Esophagus (tissue), 2 donors: ENCODE results near the gene SREK1. TPM values are rescaled to one million over a fixed set of nuclear protein-coding genes. Genes with fewer than 3 reads are reported as not detected.
"Not testable (repeated sequence)": the region's sequence is repeated elsewhere in the genome, so short reads cannot be mapped to it uniquely, and the experiment has no call there.

ENCODE experiments used
- H3K27ac ChIP-seq, 2 donors: one replicate each; pipeline ENCODE4 v1.5.1; 2013; ENCODE audit warnings: low read depth in 2 of 2, mild to moderate bottlenecking in 2 of 2, inconsistent platforms in 1 of 2, low read length in 1 of 2, moderate library complexity in 1 of 2
- H3K27me3 ChIP-seq, 2 donors: one replicate each; pipeline ENCODE4 v1.6.1; 2013; ENCODE audit warnings: low read length in 2 of 2, control low read depth in 1 of 2, mild to moderate bottlenecking in 1 of 2; ENCODE audit not compliant: insufficient read depth in 2 of 2, control insufficient read depth in 1 of 2
- H3K36me3 ChIP-seq, 2 donors: one replicate each; pipeline ENCODE4 v1.6.1; 2013; ENCODE audit warnings: low read length in 1 of 2; ENCODE audit not compliant: control insufficient read depth in 2 of 2, insufficient read depth in 2 of 2
- H3K4me1 ChIP-seq, 2 donors: one replicate each; pipeline ENCODE4 v1.6.1; 2013; ENCODE audit warnings: low read length in 1 of 2; ENCODE audit not compliant: control insufficient read depth in 2 of 2, insufficient read depth in 2 of 2
- H3K4me3 ChIP-seq, 2 donors: one replicate each; pipeline ENCODE4 v1.5.1; 2013; ENCODE audit warnings: low read length in 2 of 2, mild to moderate bottlenecking in 2 of 2, low read depth in 1 of 2, moderate library complexity in 1 of 2
- H3K9me3 ChIP-seq, 2 donors: one replicate each; pipeline ENCODE4 v1.6.1; 2013; ENCODE audit warnings: mild to moderate bottlenecking in 2 of 2, low read depth in 1 of 2, low read length in 1 of 2, moderate library complexity in 1 of 2; ENCODE audit not compliant: control insufficient read depth in 2 of 2, insufficient read depth in 1 of 2
- WGBS, 2 donors: extraction: QIAGEN DNeasy Blood & Tissue Kit; methylation state at CpG; one replicate each; pipeline ENCODE4 v1.1.7; 2013; 5-methylcytosine and 5-hydroxymethylcytosine counted together
- polyA plus RNA-seq, 2 donors: library from polyadenylated mRNA; stranded (reverse); fragments of 200-250 nt; gene quantifications; one replicate each; pipeline ENCODE4 v1.2.3, GENCODE V29; 2013
- donor health status: healthy with polysubstance abuse.
- donor health status: Bipolar disorder and iron deficiency.

The SREK1 gene
- polyA plus RNA-seq, result 10 to 100 TPM; 17.6 to 41.8 TPM

- Histone ChIP-seq H3K4me1 (no peaks in the 10 kb centered on the region), H3K27me3 (no peaks in the 10 kb centered on the region), H3K27ac (peak within 1 kb of the TSS; percentile 99 to 100), H3K9me3 (no peaks in the 10 kb centered on the region), H3K36me3 (no peaks in the 10 kb centered on the region), H3K4me3 (peak within 1 kb of the TSS; percentile 73 to 96)
- WGBS, 2 donors, result 0 to 1% methylated on average over 85 to 86 of the region's 86 CpGs
Measured at GRCh38 chr5:66144074-66144833, at the start of gene SREK1. Gene SREK1 (plus strand): TSS chr5:66144300. CDS start chr5:66144377, 77 bp downstream.

GRCh38 chr5:66100851-66101250, 43.2 kb upstream of the SREK1 start:
- Histone ChIP-seq H3K27me3 (no peaks in the 10 kb centered on the region), H3K4me3 (no peak overlapping the region), H3K4me1 (no peaks in the 10 kb centered on the region), H3K9me3 (peaks cover 2 to 12% of the 10 kb centered on the region in 2 donors), H3K36me3 (no peaks in the 10 kb centered on the region), H3K27ac (no peak overlapping the region)
- WGBS, 2 donors, result 97 to 98% methylated on average over 2 of the region's 2 CpGs

- Histone ChIP-seq H3K9me3 (no peaks in the 10 kb centered on the region), H3K27me3 (no peaks in the 10 kb centered on the region), H3K4me3 (no peak overlapping the region), H3K4me1 (no peaks in the 10 kb centered on the region), H3K36me3 (no peaks in the 10 kb centered on the region), H3K27ac (no peak overlapping the region)
- 53 to 64% methylated on average over 2 of the region's 2 CpGs for WGBS, 2 donors
Measured at GRCh38 chr5:66113160-66113559, 30.9 kb upstream of the SREK1 start.

GRCh38 chr5:66118304-66118703, 25.8 kb upstream of the SREK1 start:
- Histone ChIP-seq H3K4me1 (no peaks in the 10 kb centered on the region), H3K27me3 (no peaks in the 10 kb centered on the region), H3K36me3 (no peaks in the 10 kb centered on the region), H3K27ac (no peak overlapping the region), H3K9me3 (no peaks in the 10 kb centered on the region), H3K4me3 (no peak overlapping the region)
- WGBS, 2 donors, result 75 to 77% methylated on average over 4 of the region's 4 CpGs

- H3K36me3 ChIP-seq, result no peaks in the 10 kb centered on the region
- no peak overlapping the region for H3K27ac ChIP-seq
- no peak overlapping the region for H3K4me3 ChIP-seq
- no peaks in the 10 kb centered on the region for H3K4me1 ChIP-seq
- H3K9me3 ChIP-seq, result no peaks in the 10 kb centered on the region
- 86 to 87% methylated on average over 2 of the region's 2 CpGs for whole genome bisulfite sequencing, 2 donors
- H3K27me3 ChIP-seq, result no peaks in the 10 kb centered on the region
Measured at GRCh38 chr5:66122379-66123034, 21.6 kb upstream of the SREK1 start.

- no peak overlapping the region for H3K4me3 ChIP-seq
- no peaks in the 10 kb centered on the region for H3K36me3 ChIP-seq
- no peaks in the 10 kb centered on the region for H3K4me1 ChIP-seq
- H3K27ac ChIP-seq, result no peak overlapping the region
- no peaks in the 10 kb centered on the region for H3K9me3 ChIP-seq
- 68 to 75% methylated on average over 4 of the region's 4 CpGs for WGBS, 2 donors
- H3K27me3 ChIP-seq, result no peaks in the 10 kb centered on the region
Measured at GRCh38 chr5:66129144-66129543, 15.0 kb upstream of the SREK1 start.

GRCh38 chr5:66130493-66130892, 13.6 kb upstream of the SREK1 start:
- no peaks in the 10 kb centered on the region for H3K4me1 ChIP-seq
- 96 to 100% methylated on average over 1 of the region's 1 CpG for WGBS, 2 donors
- no peak overlapping the region for H3K27ac ChIP-seq
- no peaks in the 10 kb centered on the region for H3K36me3 ChIP-seq
- no peaks in the 10 kb centered on the region for H3K27me3 ChIP-seq
- no peak overlapping the region for H3K4me3 ChIP-seq
- no peaks in the 10 kb centered on the region for H3K9me3 ChIP-seq

- 77 to 82% methylated on average over 1 of the region's 1 CpG for WGBS, 2 donors
- H3K27ac ChIP-seq, result no peak overlapping the region
- H3K36me3 ChIP-seq, result no peaks in the 10 kb centered on the region
- no peak overlapping the region for H3K4me3 ChIP-seq
- no peaks in the 10 kb centered on the region for H3K9me3 ChIP-seq
- no peaks in the 10 kb centered on the region for H3K4me1 ChIP-seq
- H3K27me3 ChIP-seq, result no peaks in the 10 kb centered on the region
Measured at GRCh38 chr5:66134407-66134861, 9.7 kb upstream of the SREK1 start.

- 86 to 91% methylated on average over 2 of the region's 2 CpGs for WGBS, 2 donors
- H3K36me3 ChIP-seq, result no peaks in the 10 kb centered on the region
- no peaks in the 10 kb centered on the region for H3K9me3 ChIP-seq
- H3K27ac ChIP-seq, result no peak overlapping the region
- H3K4me1 ChIP-seq, result no peaks in the 10 kb centered on the region
- no peaks in the 10 kb centered on the region for H3K27me3 ChIP-seq
- H3K4me3 ChIP-seq, result no peak overlapping the region
Measured at GRCh38 chr5:66136053-66136452, 8.0 kb upstream of the SREK1 start.

GRCh38 chr5:66136944-66137343, 7.2 kb upstream of the SREK1 start:
- H3K4me1 ChIP-seq, H3K36me3 ChIP-seq, H3K4me3 ChIP-seq, H3K27me3 ChIP-seq, H3K27ac ChIP-seq, H3K9me3 ChIP-seq: not testable (repeated sequence)
- whole genome bisulfite sequencing, 2 donors, result 88 to 89% methylated on average over 3 of the region's 3 CpGs
